HepG2 (cell line): Measurements from ENCODE around the gene S100A5. TPM values are rescaled to one million over a fixed set of nuclear protein-coding genes. Genes with fewer than 3 reads are reported as not detected.
A peak's percentile ranks its signal among the peaks of the same experiment; 100 is the strongest.

Experiments
- ASH2L ChIP-seq: fragments of 300-600, 200-600 bp; sonication (generic); IDR thresholded peaks from 2 replicates; pipeline ENCODE4 v1.7.0; 2017; ENCODE audit warnings: low read depth, mild to moderate bottlenecking, moderate library complexity, mixed read lengths, low read length; ENCODE audit not compliant: insufficient read length
- CENPT ChIP-seq: sonication (generic); formaldehyde crosslinking; IDR thresholded peaks from 2 replicates; pipeline ENCODE4 v1.8.0; 2022; ENCODE audit warnings: low read depth, mild to moderate bottlenecking, moderate library complexity, missing genetic modification reagents
- DMAP1 ChIP-seq: IDR thresholded peaks from 2 replicates; pipeline ENCODE4 v1.6.1; 2016
- FOXO4 ChIP-seq: sonication (generic); formaldehyde crosslinking; conservative IDR thresholded peaks from 2 replicates; pipeline ENCODE4 v1.8.1; 2023; ENCODE audit warnings: missing genetic modification reagents
- HNRNPL ChIP-seq: fragments of 200-400 bp; formaldehyde crosslinking; IDR thresholded peaks from 2 replicates; pipeline ENCODE4 v1.6.1; 2017; ENCODE audit warnings: mild to moderate bottlenecking, low read depth, low read length
- IKZF5 ChIP-seq: IDR thresholded peaks from 2 replicates; pipeline ENCODE4 v1.6.1; 2018; ENCODE audit warnings: missing genetic modification reagents, mild to moderate bottlenecking, missing compliant biosample characterization
- MXD4 ChIP-seq: IDR thresholded peaks from 2 replicates; pipeline ENCODE4 v1.6.1; 2016; ENCODE audit warnings: mild to moderate bottlenecking, missing biosample characterization, missing genetic modification reagents
- PCBP1 ChIP-seq: fragments of 200-400 bp; formaldehyde crosslinking; IDR thresholded peaks from 2 replicates; pipeline ENCODE4 v1.6.1; 2017; ENCODE audit warnings: mild to moderate bottlenecking, low read depth, low read length, borderline replicate concordance
- PRMT3 ChIP-seq: sonication (generic); formaldehyde crosslinking; IDR thresholded peaks from 2 replicates; pipeline ENCODE4 v1.8.1; 2022; ENCODE audit warnings: low read depth, mild to moderate bottlenecking, moderate library complexity, missing genetic modification reagents, borderline replicate concordance
- RAD21 ChIP-seq: fragments of 450-650 bp; formaldehyde crosslinking; IDR thresholded peaks from 2 replicates; pipeline ENCODE4 v1.5.0; 2020; ENCODE audit warnings: mild to moderate bottlenecking
- REXO4 ChIP-seq: sonication (generic); formaldehyde crosslinking; IDR thresholded peaks from 2 replicates; pipeline ENCODE4 v1.8.0; 2022; ENCODE audit warnings: missing genetic modification reagents, mild to moderate bottlenecking, borderline replicate concordance
- YEATS4 ChIP-seq: sonication (generic); formaldehyde crosslinking; IDR thresholded peaks from 2 replicates; pipeline ENCODE4 v1.4.0; 2020; ENCODE audit warnings: missing genetic modification reagents, borderline replicate concordance
- ZNF441 ChIP-seq: sonication (generic); formaldehyde crosslinking; IDR thresholded peaks from 2 replicates; pipeline ENCODE4 v1.7.0; 2021; ENCODE audit warnings: missing genetic modification reagents, borderline replicate concordance
- ZNF512B ChIP-seq: sonication (generic); formaldehyde crosslinking; IDR thresholded peaks from 2 replicates; pipeline ENCODE4 v1.5.1; 2020; ENCODE audit warnings: missing genetic modification reagents, mild to moderate bottlenecking, borderline replicate concordance
- ZNF614 ChIP-seq: IDR thresholded peaks from 2 replicates; pipeline ENCODE4 v1.6.1; 2018; ENCODE audit warnings: missing biosample characterization, missing genetic modification reagents, inconsistent platforms, borderline replicate concordance
- ZNF678 ChIP-seq: sonication (generic); formaldehyde crosslinking; IDR thresholded peaks from 2 replicates; pipeline ENCODE4 v1.4.0; 2020; ENCODE audit warnings: mild to moderate bottlenecking, missing genetic modification reagents
- ZNF782 ChIP-seq: sonication (generic); formaldehyde crosslinking; IDR thresholded peaks from 2 replicates; pipeline ENCODE4 v1.4.0; 2020; ENCODE audit warnings: missing genetic modification reagents, mild to moderate bottlenecking, borderline replicate concordance
- polyA plus RNA-seq, 8 experiments: library from polyadenylated mRNA; depleted of rRNA in 3 of 8; stranded (reverse) in 7 of 8; unstranded in 1 of 8; fragments of >200 nt; fragmentation: Illumina TruSeq in 4 of 8; extraction: Trizol in 4 of 8; gene quantifications; 2 replicates each; pipeline versions ENCODE4 v1.2.1 to v1.2.3, GENCODE V29; 2011 to 2016; ENCODE audit warnings: low read depth in 4 of 8, missing spikeins in 1 of 8, mixed read lengths in 1 of 8; ENCODE audit not compliant: insufficient read depth in 1 of 8
- total RNA-seq, 5 experiments: library from RNA; depleted of rRNA; stranded (reverse); fragments of >200 nt; fragmentation: Illumina TruSeq; extraction: Trizol; gene quantifications; 2 replicates each; pipeline ENCODE4 v1.2.3, GENCODE V29; 2016; ENCODE audit warnings: low read depth in 1 of 5
- TF ChIP-seq, protein P1 (sequence below): sonication (generic); formaldehyde crosslinking; IDR thresholded peaks from 2 replicates; pipeline ENCODE4 v1.5.0; 2020; ENCODE audit warnings: mild to moderate bottlenecking, missing genetic modification reagents, borderline replicate concordance

The S100A5 gene
- total and polyA plus RNA-seq, 2 of the 13 experiments (the other 11 are each of a cell fraction or from before 2014, with no cell fraction given): not detected

DNA sequence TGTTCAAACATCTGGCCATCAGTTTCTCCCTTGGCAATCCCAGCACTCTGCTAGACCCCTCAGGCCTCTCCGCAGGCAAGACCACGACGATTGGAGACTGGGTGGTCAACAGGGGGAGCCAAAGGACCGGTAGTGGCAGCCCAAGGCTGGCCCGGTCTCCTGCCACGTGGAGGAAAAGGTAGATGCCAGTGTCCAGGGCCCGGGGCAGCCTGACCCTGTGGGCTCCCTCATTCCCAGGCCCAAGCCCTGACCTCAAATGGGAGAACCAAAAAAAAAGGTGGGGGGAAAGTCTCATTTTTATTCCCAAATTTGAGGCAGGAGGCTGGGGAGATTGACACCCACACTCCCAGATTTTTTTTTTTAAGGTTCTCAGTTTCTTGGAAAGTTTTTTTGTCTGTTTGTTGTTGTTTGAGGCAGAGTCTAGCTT, 29.7 kb downstream of the S100A5 start (continued):
- TF ChIP-seq, protein P1, sequence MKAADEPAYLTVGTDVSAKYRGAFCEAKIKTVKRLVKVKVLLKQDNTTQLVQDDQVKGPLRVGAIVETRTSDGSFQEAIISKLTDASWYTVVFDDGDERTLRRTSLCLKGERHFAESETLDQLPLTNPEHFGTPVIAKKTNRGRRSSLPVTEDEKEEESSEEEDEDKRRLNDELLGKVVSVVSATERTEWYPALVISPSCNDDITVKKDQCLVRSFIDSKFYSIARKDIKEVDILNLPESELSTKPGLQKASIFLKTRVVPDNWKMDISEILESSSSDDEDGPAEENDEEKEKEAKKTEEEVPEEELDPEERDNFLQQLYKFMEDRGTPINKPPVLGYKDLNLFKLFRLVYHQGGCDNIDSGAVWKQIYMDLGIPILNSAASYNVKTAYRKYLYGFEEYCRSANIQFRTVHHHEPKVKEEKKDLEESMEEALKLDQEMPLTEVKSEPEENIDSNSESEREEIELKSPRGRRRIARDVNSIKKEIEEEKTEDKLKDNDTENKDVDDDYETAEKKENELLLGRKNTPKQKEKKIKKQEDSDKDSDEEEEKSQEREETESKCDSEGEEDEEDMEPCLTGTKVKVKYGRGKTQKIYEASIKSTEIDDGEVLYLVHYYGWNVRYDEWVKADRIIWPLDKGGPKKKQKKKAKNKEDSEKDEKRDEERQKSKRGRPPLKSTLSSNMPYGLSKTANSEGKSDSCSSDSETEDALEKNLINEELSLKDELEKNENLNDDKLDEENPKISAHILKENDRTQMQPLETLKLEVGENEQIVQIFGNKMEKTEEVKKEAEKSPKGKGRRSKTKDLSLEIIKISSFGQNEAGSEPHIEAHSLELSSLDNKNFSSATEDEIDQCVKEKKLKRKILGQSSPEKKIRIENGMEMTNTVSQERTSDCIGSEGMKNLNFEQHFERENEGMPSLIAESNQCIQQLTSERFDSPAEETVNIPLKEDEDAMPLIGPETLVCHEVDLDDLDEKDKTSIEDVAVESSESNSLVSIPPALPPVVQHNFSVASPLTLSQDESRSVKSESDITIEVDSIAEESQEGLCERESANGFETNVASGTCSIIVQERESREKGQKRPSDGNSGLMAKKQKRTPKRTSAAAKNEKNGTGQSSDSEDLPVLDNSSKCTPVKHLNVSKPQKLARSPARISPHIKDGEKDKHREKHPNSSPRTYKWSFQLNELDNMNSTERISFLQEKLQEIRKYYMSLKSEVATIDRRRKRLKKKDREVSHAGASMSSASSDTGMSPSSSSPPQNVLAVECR: no peak; the same call in 1 of the 2 replicates
- no peak for TF ChIP-seq ASH2L
- TF ChIP-seq ZNF441 (CRISPR knock-in tag): no peak
- TF ChIP-seq YEATS4: peak; percentile 41; the same call in 1 of the 2 replicates
- 0 out of 2 replicates have a peak, but pooled peaks have one; percentile 44 for TF ChIP-seq IKZF5
- no peak for TF ChIP-seq ZNF782 (CRISPR knock-in tag)
- peak; percentile 91; the same call in 1 of the 2 replicates for TF ChIP-seq ZNF512B
- TF ChIP-seq RAD21: peak; percentile 95
- TF ChIP-seq PRMT3 (CRISPR knock-in tag): no peak
- TF ChIP-seq PCBP1: no peak
- TF ChIP-seq MXD4 (CRISPR knock-in tag): peak; percentile 77; the same call in 1 of the 2 replicates
- peak; percentile 85; the same call in 1 of the 2 replicates for TF ChIP-seq HNRNPL
- TF ChIP-seq ZNF678 (CRISPR knock-in tag): no peak
- no peak for TF ChIP-seq CENPT (CRISPR knock-in tag)
- peak; percentile 84 for TF ChIP-seq DMAP1 (CRISPR knock-in tag)
- no peak for TF ChIP-seq REXO4 (CRISPR knock-in tag)
- TF ChIP-seq FOXO4 (CRISPR knock-in tag): no peak
- peak; percentile 54 for TF ChIP-seq ZNF614 (CRISPR knock-in tag)
